Stimulated activated CD8-positive, alpha-beta memory T cell treated with anti-CD3 and anti-CD28 coated beads, Interleukin-12 subunit alpha, Interleukin-12 subunit beta, amount 100 ng/mL, for 24 hours (primary cell): ENCODE measurements around the gene RASIP1.
"Not testable (repeated sequence)": the region's sequence is repeated elsewhere in the genome, so short reads cannot be mapped to it uniquely, and the experiment has no call there.

Experiments used
- DNase-seq: peaks from one replicate; pipeline ENCODE4 v3.0.0-alpha.2; 2020; ENCODE audit errors: extremely low read depth

The RASIP1 gene

GRCh38 chr19:48740164-48740972, at the start of gene RASIP1:
RASIP1 (minus strand) TSS chr19:48740610; CDS start chr19:48740282, 328 bp downstream.
- no peak for DNase-seq

- DNase-seq: not testable (repeated sequence)
These were observed 46.9 kb upstream of the RASIP1 start for GRCh38 chr19:48787331-48787730.

GRCh38 chr19:48786422-48786821, 46.0 kb upstream of the RASIP1 start:
- not testable (repeated sequence) for DNase-seq

GRCh38 chr19:48784527-48784926, 44.1 kb upstream of the RASIP1 start:
- no peak for DNase-seq

GRCh38 chr19:48780631-48781391, 40.4 kb upstream of the RASIP1 start:
- no peak for DNase-seq

- DNase-seq: no peak
These were observed 39.2 kb upstream of the RASIP1 start for GRCh38 chr19:48779636-48780035.

- no peak for DNase-seq
These were observed 37.3 kb upstream of the RASIP1 start for GRCh38 chr19:48777720-48778119.

- DNase-seq: no peak
These were observed 36.7 kb upstream of the RASIP1 start for GRCh38 chr19:48777139-48777538.

- DNase-seq: no peak
These were observed 32.1 kb upstream of the RASIP1 start for GRCh38 chr19:48772503-48772953.

GRCh38 chr19:48770734-48771472, 30.5 kb upstream of the RASIP1 start:
- DNase-seq: no peak

GRCh38 chr19:48770266-48770665, 29.9 kb upstream of the RASIP1 start:
- DNase-seq: no peak

GRCh38 chr19:48768994-48769713, 28.7 kb upstream of the RASIP1 start:
- no peak for DNase-seq

- DNase-seq: not testable (repeated sequence)
These were observed 27.9 kb upstream of the RASIP1 start for GRCh38 chr19:48768171-48768753.

- not testable (repeated sequence) for DNase-seq
These were observed 25.4 kb upstream of the RASIP1 start for GRCh38 chr19:48765816-48766215.

- no peak for DNase-seq
These were observed 20.2 kb upstream of the RASIP1 start for GRCh38 chr19:48760504-48761205.

- no peak for DNase-seq
These were observed 17.3 kb upstream of the RASIP1 start for GRCh38 chr19:48757741-48758144.

GRCh38 chr19:48757089-48757675, 16.8 kb upstream of the RASIP1 start:
- no peak for DNase-seq

GRCh38 chr19:48756686-48757085, 16.3 kb upstream of the RASIP1 start:
- no peak for DNase-seq

- DNase-seq: no peak
These were observed 15.8 kb upstream of the RASIP1 start for GRCh38 chr19:48756212-48756611.

GRCh38 chr19:48755787-48756186, 15.4 kb upstream of the RASIP1 start:
- DNase-seq: no peak
